CD14-positive monocyte (primary cell): ENCODE data around the gene FDXACB1. TPM values are rescaled to one million over a fixed set of nuclear protein-coding genes. Genes with fewer than 3 reads are reported as not detected.

Source experiments
- DNase-seq, 3 donors: peaks; one replicate each; pipeline ENCODE4 v3.0.0-alpha.2; 2011 to 2022
- H2AFZ ChIP-seq: 2 replicates; pipeline ENCODE4 v1.6.0; 2012; ENCODE audit warnings: mild to moderate bottlenecking, low read depth, low read length, inconsistent platforms; ENCODE audit not compliant: insufficient read depth, poor library complexity, severe bottlenecking
- H3K27ac ChIP-seq, 2 donors: 1 replicate in 1 of 2; 2 replicates in 1 of 2; pipeline ENCODE4 v1.5.1; 2012 to 2013; ENCODE audit warnings: low read length in 2 of 2, control low read depth in 1 of 2, inconsistent platforms in 1 of 2, low read depth in 1 of 2, mild to moderate bottlenecking in 1 of 2
- H3K27me3 ChIP-seq, 2 donors: one replicate each; pipeline versions ENCODE4 v1.6.0 to v1.6.1; 2011 to 2013; ENCODE audit warnings: low read length in 2 of 2; ENCODE audit not compliant: control insufficient read depth in 2 of 2, insufficient read depth in 2 of 2
- H3K36me3 ChIP-seq, 2 donors: replicated peaks in 1 of 2; 1 replicate in 1 of 2; 2 replicates in 1 of 2; pipeline versions ENCODE4 v1.5.1 to v1.6.1; 2012 to 2013; ENCODE audit warnings: low read length in 2 of 2, control low read depth in 1 of 2, inconsistent platforms in 1 of 2, mild to moderate bottlenecking in 1 of 2; ENCODE audit not compliant: insufficient read depth in 2 of 2, control insufficient read depth in 1 of 2
- H3K4me1 ChIP-seq, 2 donors: 1 replicate in 1 of 2; 2 replicates in 1 of 2; pipeline versions ENCODE4 v1.5.1 to v1.6.1; 2012 to 2013; ENCODE audit warnings: low read length in 2 of 2, control low read depth in 1 of 2, inconsistent platforms in 1 of 2, mild to moderate bottlenecking in 1 of 2, moderate library complexity in 1 of 2; ENCODE audit not compliant: insufficient read depth in 2 of 2, control insufficient read depth in 1 of 2
- H3K4me2 ChIP-seq: replicated peaks from 2 replicates; pipeline ENCODE3; 2012; ENCODE audit warnings: low read length, moderate library complexity, mild to moderate bottlenecking; ENCODE audit not compliant: poor library complexity, severe bottlenecking; ENCODE audit errors: extremely low read depth
- H3K4me3 ChIP-seq, 3 experiments: fragments of 200-600 bp in 1 of 3; sonication (generic) in 1 of 3; replicated peaks in 1 of 3; 1 replicate in 2 of 3; 2 replicates in 1 of 3; pipeline ENCODE4 v1.5.1; 2011 to 2013; ENCODE audit warnings: low read length in 3 of 3, mild to moderate bottlenecking in 3 of 3, control low read depth in 2 of 3, low read depth in 2 of 3, inconsistent platforms in 1 of 3, moderate library complexity in 1 of 3
- H3K79me2 ChIP-seq: 2 replicates; pipeline ENCODE4 v1.6.0; 2012; ENCODE audit warnings: mild to moderate bottlenecking, control low read depth, inconsistent platforms, low read length, moderate library complexity; ENCODE audit not compliant: insufficient read depth
- H3K9ac ChIP-seq: 2 replicates; pipeline ENCODE4 v1.6.0; 2017; ENCODE audit warnings: low read length, mild to moderate bottlenecking; ENCODE audit not compliant: insufficient read depth, poor library complexity, severe bottlenecking
- H3K9me3 ChIP-seq, 2 donors: replicated peaks in 1 of 2; 1 replicate in 1 of 2; 2 replicates in 1 of 2; pipeline versions ENCODE4 v1.5.1 to v1.6.1; 2012 to 2013; ENCODE audit warnings: low read length in 2 of 2, control low read depth in 1 of 2; ENCODE audit not compliant: control insufficient read depth in 1 of 2, insufficient read depth in 1 of 2
- H4K20me1 ChIP-seq: 2 replicates; pipeline ENCODE4 v1.6.0; 2012; ENCODE audit warnings: mild to moderate bottlenecking, low read length, control low read depth, moderate library complexity; ENCODE audit not compliant: insufficient read depth
- H3K27ac Mint-ChIP-seq, 7 donors: one replicate each; pipeline ENCODE4 v1.8.0; 2020; ENCODE audit warnings: mild to moderate bottlenecking in 7 of 7, mixed read lengths in 7 of 7, moderate library complexity in 6 of 7, inconsistent platforms in 2 of 7
- H3K27me3 Mint-ChIP-seq, 3 donors: one replicate each; pipeline ENCODE4 v1.8.0; 2021 to 2022; ENCODE audit warnings: low read depth in 3 of 3, mild to moderate bottlenecking in 3 of 3, mixed read lengths in 3 of 3, moderate library complexity in 3 of 3, inconsistent platforms in 1 of 3
- H3K36me3 Mint-ChIP-seq, 2 donors: one replicate each; pipeline ENCODE4 v1.8.0; 2020; ENCODE audit warnings: mixed read lengths in 2 of 2, inconsistent platforms in 1 of 2, mild to moderate bottlenecking in 1 of 2
- H3K4me1 Mint-ChIP-seq: one replicate; pipeline ENCODE4 v1.8.0; 2020; ENCODE audit warnings: mild to moderate bottlenecking, mixed read lengths
- H3K4me3 Mint-ChIP-seq, 2 donors: one replicate each; pipeline ENCODE4 v1.8.0; 2020; ENCODE audit warnings: mild to moderate bottlenecking in 2 of 2, mixed read lengths in 2 of 2, moderate library complexity in 1 of 2
- H3K9me3 Mint-ChIP-seq, 7 donors: one replicate each; pipeline ENCODE4 v1.8.0; 2020 to 2022; ENCODE audit warnings: mixed read lengths in 7 of 7, mild to moderate bottlenecking in 6 of 7, moderate library complexity in 6 of 7, inconsistent platforms in 2 of 7
- CTCF ChIP-seq: fragments of 200-600 bp; IDR thresholded peaks from one replicate; pipeline ENCODE4 v1.8.0; 2022; ENCODE audit warnings: antibody characterized with exemption, mild to moderate bottlenecking
- WGBS: methylation state at CpG from one replicate; pipeline ENCODE4 v1.1.5; 2013; ENCODE audit warnings: missing lambda C conversion rate; ENCODE audit not compliant: insufficient coverage; 5-methylcytosine and 5-hydroxymethylcytosine counted together
- intact Hi-C, 2 donors: fragments of 100-400 bp; cut with micrococcal nuclease; formaldehyde crosslinking; loops; one replicate each; pipeline versions ENCODE4 v1.15.0 to v1.15.1; 2023
- polyA plus RNA-seq, 3 donors: library from polyadenylated mRNA; depleted of rRNA in 1 of 3; unstranded in 2 of 3; stranded (reverse) in 1 of 3; fragments of 300-500 nt in 2 of 3; fragments of >200 nt in 1 of 3; fragmentation: Illumina TruSeq in 2 of 3; gene quantifications; 1 replicate in 2 of 3; 2 replicates in 1 of 3; pipeline ENCODE4 v1.2.3, GENCODE V29; 2012 to 2021

FDXACB1 gene
- polyA plus RNA-seq, 3 donors = 1.9 to 2.3 (median 2.0) TPM

DNA sequence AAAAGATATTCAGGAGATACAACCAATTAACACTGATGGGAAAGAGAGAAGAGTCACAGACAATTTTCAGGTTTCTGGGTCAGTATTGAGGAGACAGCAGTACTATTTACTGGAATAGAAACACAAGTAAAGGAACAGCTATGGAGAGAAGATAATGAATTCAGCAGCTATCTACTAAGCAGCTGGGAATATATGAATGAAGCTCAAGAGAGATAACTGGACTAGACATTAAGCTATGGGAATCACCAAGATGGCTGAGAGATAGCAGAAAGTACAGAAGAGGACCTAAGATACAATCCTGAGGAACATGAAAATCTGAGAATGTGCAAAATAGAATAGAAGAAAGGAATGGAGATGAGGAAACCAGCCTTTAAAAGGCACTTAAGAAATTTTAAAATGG is 23.5 kb downstream of the FDXACB1 start:
- no peak overlapping the region for H2AFZ ChIP-seq
- no peaks in the 10 kb centered on the region for H4K20me1 ChIP-seq
- H3K27ac ChIP-seq = no peak overlapping the region
- Mint-ChIP-seq H3K27me3 (no peaks in the 10 kb centered on the region), H3K36me3 (peaks cover 50 to 62% of the 10 kb centered on the region in 2 donors), H3K4me1 (peaks cover 3% of the 10 kb centered on the region), H3K9me3 (no peaks in the 10 kb centered on the region), H3K4me3 (no peak overlapping the region), H3K27ac (peak overlapping the region in 2 of 7 donors; percentile 7 to 25)
- H3K4me1 ChIP-seq = no peaks in the 10 kb centered on the region
- H3K4me3 ChIP-seq = no peak overlapping the region
- peaks cover 26 to 62% of the 10 kb centered on the region in 2 donors for H3K36me3 ChIP-seq
- no peak overlapping the region for H3K4me2 ChIP-seq
- intact Hi-C loops = no loop called here
- no peak for DNase-seq
- H3K27me3 ChIP-seq = no peaks in the 10 kb centered on the region
- H3K9ac ChIP-seq = no peak overlapping the region
- TF ChIP-seq CTCF = no peak
- H3K79me2 ChIP-seq = no peaks in the 10 kb centered on the region
- no peaks in the 10 kb centered on the region for H3K9me3 ChIP-seq

- Histone ChIP-seq H3K9ac (no peak overlapping the region), H3K36me3 (peaks cover 4 to 38% of the 10 kb centered on the region in 2 donors), H3K4me2 (no peak overlapping the region), H3K27me3 (no peaks in the 10 kb centered on the region), H4K20me1 (no peaks in the 10 kb centered on the region), H3K4me3 (no peak overlapping the region), H3K27ac (no peak overlapping the region), H2AFZ (no peak overlapping the region), H3K79me2 (no peaks in the 10 kb centered on the region), H3K9me3 (no peaks in the 10 kb centered on the region), H3K4me1 (peaks cover 6 to 9% of the 10 kb centered on the region in 2 donors)
- Mint-ChIP-seq H3K27ac (no peak overlapping the region), H3K27me3 (no peaks in the 10 kb centered on the region), H3K4me1 (peaks cover 12% of the 10 kb centered on the region), H3K4me3 (no peak overlapping the region), H3K36me3 (peaks cover 37 to 44% of the 10 kb centered on the region in 2 donors), H3K9me3 (no peaks in the 10 kb centered on the region)
- intact Hi-C loops = no loop called here
- WGBS = no CpG with 5 or more reads among the region's 2 CpGs
- TF ChIP-seq CTCF = no peak
- DNase-seq = no peak
Measured at GRCh38 chr11:111852103-111852502, 26.9 kb downstream of the FDXACB1 start.
